ENCODE results near the gene GGCT. TPM values are rescaled to one million over a fixed set of nuclear protein-coding genes. Genes with fewer than 3 reads are reported as not detected.

The GGCT gene
- total RNA-seq, 1 donor from 2014 or later, result 18.9 TPM

DNA sequence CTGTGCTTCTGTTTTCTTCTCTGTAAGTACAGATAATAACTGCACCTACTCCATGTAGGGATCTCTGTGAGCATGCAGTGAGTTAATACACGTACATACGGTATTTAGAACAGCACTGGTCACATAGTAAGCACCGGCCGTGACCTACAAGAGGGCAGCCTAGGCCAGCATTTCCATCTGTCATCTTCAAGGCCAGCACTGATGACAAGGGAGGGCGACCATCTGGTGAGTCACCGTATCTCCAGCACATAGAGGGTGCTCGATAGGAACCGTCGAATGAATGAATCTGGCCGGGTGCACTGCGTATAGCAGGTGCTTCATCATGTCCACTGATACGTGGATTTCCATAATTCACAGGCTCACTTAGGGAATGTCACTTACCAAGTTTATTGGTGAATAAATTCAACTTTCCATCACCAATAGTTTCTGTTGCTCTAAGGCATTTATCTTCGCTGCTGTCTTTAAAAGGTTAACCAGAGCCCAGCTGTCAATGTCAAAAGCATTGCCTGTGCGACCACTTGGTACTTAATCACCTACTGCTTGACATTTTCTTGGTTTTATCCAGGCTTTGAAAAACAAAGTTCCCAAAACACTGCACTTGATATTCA lies 34.4 kb downstream of the GGCT start:
- no peaks in the 10 kb centered on the region for H3K27me3 ChIP-seq (ENCODE audit: low read depth)
- peaks cover 100% of the 10 kb centered on the region for H3K4me1 ChIP-seq
- TF ChIP-seq, protein P1, sequence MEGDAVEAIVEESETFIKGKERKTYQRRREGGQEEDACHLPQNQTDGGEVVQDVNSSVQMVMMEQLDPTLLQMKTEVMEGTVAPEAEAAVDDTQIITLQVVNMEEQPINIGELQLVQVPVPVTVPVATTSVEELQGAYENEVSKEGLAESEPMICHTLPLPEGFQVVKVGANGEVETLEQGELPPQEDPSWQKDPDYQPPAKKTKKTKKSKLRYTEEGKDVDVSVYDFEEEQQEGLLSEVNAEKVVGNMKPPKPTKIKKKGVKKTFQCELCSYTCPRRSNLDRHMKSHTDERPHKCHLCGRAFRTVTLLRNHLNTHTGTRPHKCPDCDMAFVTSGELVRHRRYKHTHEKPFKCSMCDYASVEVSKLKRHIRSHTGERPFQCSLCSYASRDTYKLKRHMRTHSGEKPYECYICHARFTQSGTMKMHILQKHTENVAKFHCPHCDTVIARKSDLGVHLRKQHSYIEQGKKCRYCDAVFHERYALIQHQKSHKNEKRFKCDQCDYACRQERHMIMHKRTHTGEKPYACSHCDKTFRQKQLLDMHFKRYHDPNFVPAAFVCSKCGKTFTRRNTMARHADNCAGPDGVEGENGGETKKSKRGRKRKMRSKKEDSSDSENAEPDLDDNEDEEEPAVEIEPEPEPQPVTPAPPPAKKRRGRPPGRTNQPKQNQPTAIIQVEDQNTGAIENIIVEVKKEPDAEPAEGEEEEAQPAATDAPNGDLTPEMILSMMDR (IDR thresholded peaks at IDR 0.05; ENCODE audit: borderline replicate concordance), result no peak
- intact Hi-C loops (cut with micrococcal nuclease), result no loop called here
- DNase-seq, result peak; percentile 48
- H3K36me3 ChIP-seq, result no peaks in the 10 kb centered on the region
- no peaks in the 10 kb centered on the region for H3K9me3 ChIP-seq (replicated peaks)
- H3K27ac ChIP-seq (replicated peaks), result peak overlapping the region; percentile 98
- peak overlapping the region; percentile 41 for H3K4me3 ChIP-seq

DNA sequence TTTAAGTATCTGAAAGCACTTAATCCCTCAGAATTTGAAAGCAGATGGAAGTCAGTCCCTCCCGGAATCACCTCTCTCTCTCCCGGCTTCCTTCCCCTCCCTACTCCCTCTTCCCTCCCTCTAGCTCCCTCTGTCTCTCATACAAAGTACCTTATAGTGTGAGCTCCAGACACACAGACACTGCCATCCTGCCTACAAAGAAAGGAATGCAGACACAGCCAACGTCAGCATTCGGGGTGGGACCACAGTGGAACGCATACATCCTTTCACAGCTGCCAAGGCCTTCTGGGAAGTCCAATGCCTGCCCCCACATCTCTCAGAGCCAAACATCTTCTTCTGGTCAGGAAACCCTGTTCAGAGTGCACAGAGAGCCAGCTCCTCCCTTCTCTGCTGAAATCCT lies 35.3 kb downstream of the GGCT start:
- TF ChIP-seq, protein P1 (IDR thresholded peaks at IDR 0.05; ENCODE audit: borderline replicate concordance), result peak; percentile 59
- no peaks in the 10 kb centered on the region for H3K27me3 ChIP-seq (ENCODE audit: low read depth)
- peak overlapping the region; percentile 98 for H3K27ac ChIP-seq (replicated peaks)
- no peaks in the 10 kb centered on the region for H3K36me3 ChIP-seq
- peak overlapping the region; percentile 41 for H3K4me3 ChIP-seq
- intact Hi-C loops (cut with micrococcal nuclease), result no loop called here
- peak; percentile 77 for DNase-seq
- H3K4me1 ChIP-seq, result peaks cover 100% of the 10 kb centered on the region
- no peaks in the 10 kb centered on the region for H3K9me3 ChIP-seq (replicated peaks)

DNA sequence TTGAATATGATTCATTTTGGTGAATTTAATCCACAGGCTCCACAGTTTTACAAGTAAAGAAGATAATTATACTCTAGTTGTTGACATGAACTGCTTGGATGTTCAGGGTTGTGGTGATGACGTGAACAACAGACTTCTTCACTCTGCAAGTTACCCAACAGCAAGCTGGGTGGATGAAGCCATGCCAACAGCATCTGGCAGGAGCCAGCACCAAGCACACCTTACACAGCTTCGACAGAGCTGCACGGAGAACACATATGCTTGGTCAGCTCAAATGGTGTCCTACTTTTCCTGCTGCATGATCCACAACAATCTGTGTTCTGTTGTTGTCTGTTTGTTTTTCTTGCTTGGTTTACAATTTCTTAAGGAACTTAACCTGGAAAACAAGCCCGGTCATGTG lies 35.8 kb downstream of the GGCT start:
- Histone ChIP-seq H3K9me3 (replicated peaks) (no peaks in the 10 kb centered on the region), H3K36me3 (no peaks in the 10 kb centered on the region), H3K27me3 (ENCODE audit: low read depth) (no peaks in the 10 kb centered on the region), H3K4me1 (peaks cover 100% of the 10 kb centered on the region), H3K4me3 (peak overlapping the region; percentile 41), H3K27ac (replicated peaks) (peak overlapping the region; percentile 98)
- no peak for DNase-seq
- intact Hi-C loops (cut with micrococcal nuclease), result no loop called here
- TF ChIP-seq, protein P1 (IDR thresholded peaks at IDR 0.05; ENCODE audit: borderline replicate concordance), result no peak

DNA sequence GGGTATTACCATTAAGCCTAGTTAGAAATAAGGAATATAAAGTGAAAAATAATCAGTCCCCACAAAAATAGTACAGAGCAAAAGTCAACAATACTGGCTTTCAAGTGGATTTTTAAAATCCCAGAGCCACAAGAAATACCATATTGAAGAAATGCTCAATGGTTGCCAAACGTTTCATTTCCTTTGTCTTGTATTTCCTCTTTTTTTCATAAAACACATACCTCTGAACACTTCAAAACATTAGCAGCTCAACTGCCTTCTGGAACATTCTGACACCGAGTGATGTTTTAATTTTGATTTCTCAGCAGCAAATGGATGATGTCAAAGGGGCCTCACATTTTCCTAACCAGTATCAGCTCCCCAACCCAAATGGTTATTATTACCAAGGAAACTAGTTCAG lies 36.6 kb downstream of the GGCT start:
- intact Hi-C loops (cut with micrococcal nuclease), result no loop called here
- Histone ChIP-seq H3K36me3 (no peaks in the 10 kb centered on the region), H3K27ac (replicated peaks) (peak overlapping the region; percentile 98), H3K27me3 (ENCODE audit: low read depth) (no peaks in the 10 kb centered on the region), H3K9me3 (replicated peaks) (no peaks in the 10 kb centered on the region), H3K4me3 (no peak overlapping the region), H3K4me1 (peaks cover 100% of the 10 kb centered on the region)
- DNase-seq, result no peak
- TF ChIP-seq, protein P1 (IDR thresholded peaks at IDR 0.05; ENCODE audit: borderline replicate concordance), result no peak

DNA sequence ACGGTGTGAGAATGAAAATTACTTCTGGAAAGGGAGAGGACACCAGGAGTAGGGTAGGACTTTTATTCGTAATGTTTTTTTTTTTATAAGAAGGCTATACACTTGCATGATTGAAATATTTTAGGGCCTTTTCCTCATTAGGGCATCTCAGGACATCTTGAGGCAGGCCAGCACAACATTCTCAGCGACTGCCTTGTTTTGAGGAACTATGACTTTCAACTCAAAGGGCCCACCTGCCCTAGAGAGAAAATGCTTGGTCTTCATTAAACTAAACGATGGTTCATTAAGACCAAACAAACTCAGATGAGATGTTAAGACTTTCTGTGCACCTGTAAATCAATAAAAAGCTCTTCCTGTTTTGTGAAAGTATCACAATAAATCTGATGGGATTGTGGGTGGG lies 37.4 kb downstream of the GGCT start:
- no peak overlapping the region for H3K4me3 ChIP-seq
- H3K27ac ChIP-seq (replicated peaks), result no peak overlapping the region
- no peak for DNase-seq
- H3K27me3 ChIP-seq (ENCODE audit: low read depth), result no peaks in the 10 kb centered on the region
- intact Hi-C loops (cut with micrococcal nuclease), result no loop called here
- TF ChIP-seq, protein P1 (IDR thresholded peaks at IDR 0.05; ENCODE audit: borderline replicate concordance), result no peak
- no peaks in the 10 kb centered on the region for H3K9me3 ChIP-seq (replicated peaks)
- peaks cover 100% of the 10 kb centered on the region for H3K4me1 ChIP-seq
- no peaks in the 10 kb centered on the region for H3K36me3 ChIP-seq
